Neural cell (in vitro differentiated cells): Measurements from ENCODE around the gene TMEM218. TPM values are rescaled to one million over a fixed set of nuclear protein-coding genes. Genes with fewer than 3 reads are reported as not detected.

ENCODE experiments used
- H2AFZ ChIP-seq: fragments of 200-600, 300-800 bp; sonication (generic), shearing (Covaris generic); 2 replicates; pipeline ENCODE4 v1.6.0; 2014; ENCODE audit warnings: low read depth, mild to moderate bottlenecking, antibody characterized with exemption, low read length, moderate library complexity
- H3F3A ChIP-seq: fragments of 200-600 bp; shearing (Covaris generic); 2 replicates; pipeline ENCODE4 v1.6.1; 2016; ENCODE audit warnings: mild to moderate bottlenecking, moderate library complexity, mixed read lengths, antibody characterized with exemption, low read length; ENCODE audit not compliant: insufficient read depth, poor library complexity, severe bottlenecking
- H3K27ac ChIP-seq: fragments of 200-600, 300-800 bp; sonication (generic), shearing (Covaris generic); 2 replicates; pipeline ENCODE4 v1.5.1; 2014; ENCODE audit warnings: mild to moderate bottlenecking, low read length, moderate library complexity
- H3K27me3 ChIP-seq: fragments of 300-800, 200-600 bp; sonication (generic), shearing (Covaris generic); 2 replicates; pipeline ENCODE4 v1.6.0; 2014; ENCODE audit warnings: mild to moderate bottlenecking, low read depth, low read length, moderate library complexity; ENCODE audit not compliant: insufficient read depth
- H3K36me3 ChIP-seq: fragments of 300-800, 200-600 bp; sonication (generic), shearing (Covaris generic); 2 replicates; pipeline ENCODE4 v1.5.1; 2014; ENCODE audit warnings: mild to moderate bottlenecking, antibody characterized with exemption, low read length, moderate library complexity; ENCODE audit not compliant: insufficient read depth
- H3K4me2 ChIP-seq: fragments of 300-800, 200-600 bp; sonication (generic), shearing (Covaris generic); 2 replicates; pipeline ENCODE4 v1.6.0; 2014; ENCODE audit warnings: mild to moderate bottlenecking, low read length
- H3K4me3 ChIP-seq: fragments of 300-800, 200-600 bp; sonication (generic), shearing (Covaris generic); 2 replicates; pipeline ENCODE4 v1.5.1; 2014; ENCODE audit warnings: mild to moderate bottlenecking, low read length, moderate library complexity
- H3K79me2 ChIP-seq: fragments of 200-600 bp; shearing (Covaris generic); replicated peaks from 2 replicates; pipeline ENCODE4 v1.6.0; 2014; ENCODE audit warnings: mild to moderate bottlenecking, low read length, moderate library complexity; ENCODE audit not compliant: insufficient read depth
- H3K9ac ChIP-seq: fragments of 300-800, 200-600 bp; sonication (generic), shearing (Covaris generic); 2 replicates; pipeline ENCODE4 v1.6.1; 2016; ENCODE audit warnings: mild to moderate bottlenecking, low read length, mixed read lengths
- H3K9me2 ChIP-seq: fragments of 200-600 bp; shearing (Covaris generic); 2 replicates; pipeline ENCODE4 v1.6.1; 2016; ENCODE audit warnings: mild to moderate bottlenecking, low read length, mixed read lengths; ENCODE audit not compliant: insufficient read depth
- H3K9me3 ChIP-seq: fragments of 200-600, 300-800 bp; sonication (generic), shearing (Covaris generic); 2 replicates; pipeline ENCODE4 v1.6.1; 2016; ENCODE audit warnings: mild to moderate bottlenecking, mixed run types, low read length, moderate library complexity, mixed read lengths
- H4K20me1 ChIP-seq: fragments of 200-600 bp; shearing (Covaris generic); 2 replicates; pipeline ENCODE4 v1.6.1; 2016; ENCODE audit warnings: mild to moderate bottlenecking, mixed run types; ENCODE audit not compliant: insufficient read depth
- EP300 ChIP-seq: fragments of 450-650 bp; conservative IDR thresholded peaks from 2 replicates; pipeline ENCODE4 v1.6.1; 2014; ENCODE audit warnings: antibody characterized with exemption, mild to moderate bottlenecking, moderate library complexity; ENCODE audit not compliant: poor library complexity, severe bottlenecking
- EZH2 ChIP-seq: fragments of 200-600, 300-800 bp; shearing (Covaris generic), sonication (generic); IDR thresholded peaks from 2 replicates; pipeline ENCODE4 v1.6.1; 2014; ENCODE audit warnings: antibody characterized with exemption, low read length, borderline replicate concordance, mild to moderate bottlenecking; ENCODE audit not compliant: insufficient read depth, poor library complexity, severe bottlenecking
- MXI1 ChIP-seq: fragments of 450-650 bp; conservative IDR thresholded peaks from 2 replicates; pipeline ENCODE4 v1.6.1; 2014; ENCODE audit warnings: antibody characterized with exemption, mild to moderate bottlenecking; ENCODE audit not compliant: poor library complexity, severe bottlenecking
- POLR2AphosphoS5 ChIP-seq: IDR thresholded peaks from 2 replicates; pipeline ENCODE4 v1.6.1; 2012
- RAD21 ChIP-seq: fragments of 450-650 bp; conservative IDR thresholded peaks from 2 replicates; pipeline ENCODE4 v1.6.1; 2014; ENCODE audit warnings: antibody characterized with exemption, mild to moderate bottlenecking, moderate library complexity
- SMC3 ChIP-seq: fragments of 450-650 bp; conservative IDR thresholded peaks from 2 replicates; pipeline ENCODE4 v1.6.1; 2014; ENCODE audit warnings: antibody characterized with exemption, mild to moderate bottlenecking, moderate library complexity; ENCODE audit not compliant: poor library complexity
- TAF1 ChIP-seq: IDR thresholded peaks from 2 replicates; pipeline ENCODE4 v1.6.1; 2012; ENCODE audit warnings: low read depth
- polyA plus RNA-seq: library from polyadenylated mRNA; depleted of rRNA; stranded (reverse); fragments of >200 nt; gene quantifications from 2 replicates; pipeline ENCODE4 v1.2.3, GENCODE V29; 2014
- TF ChIP-seq, protein P1 (sequence below): IDR thresholded peaks from 2 replicates; pipeline ENCODE4 v1.6.1; 2012; ENCODE audit warnings: borderline replicate concordance
- TF ChIP-seq, protein P2 (sequence below): fragments of 450-650 bp; IDR thresholded peaks from 2 replicates; pipeline ENCODE4 v1.5.1; 2014; ENCODE audit warnings: antibody characterized with exemption, mild to moderate bottlenecking, moderate library complexity; ENCODE audit not compliant: poor library complexity, severe bottlenecking

TMEM218 gene
- polyA plus RNA-seq, 1 donor from 2014 or later: 70.0 TPM

DNA sequence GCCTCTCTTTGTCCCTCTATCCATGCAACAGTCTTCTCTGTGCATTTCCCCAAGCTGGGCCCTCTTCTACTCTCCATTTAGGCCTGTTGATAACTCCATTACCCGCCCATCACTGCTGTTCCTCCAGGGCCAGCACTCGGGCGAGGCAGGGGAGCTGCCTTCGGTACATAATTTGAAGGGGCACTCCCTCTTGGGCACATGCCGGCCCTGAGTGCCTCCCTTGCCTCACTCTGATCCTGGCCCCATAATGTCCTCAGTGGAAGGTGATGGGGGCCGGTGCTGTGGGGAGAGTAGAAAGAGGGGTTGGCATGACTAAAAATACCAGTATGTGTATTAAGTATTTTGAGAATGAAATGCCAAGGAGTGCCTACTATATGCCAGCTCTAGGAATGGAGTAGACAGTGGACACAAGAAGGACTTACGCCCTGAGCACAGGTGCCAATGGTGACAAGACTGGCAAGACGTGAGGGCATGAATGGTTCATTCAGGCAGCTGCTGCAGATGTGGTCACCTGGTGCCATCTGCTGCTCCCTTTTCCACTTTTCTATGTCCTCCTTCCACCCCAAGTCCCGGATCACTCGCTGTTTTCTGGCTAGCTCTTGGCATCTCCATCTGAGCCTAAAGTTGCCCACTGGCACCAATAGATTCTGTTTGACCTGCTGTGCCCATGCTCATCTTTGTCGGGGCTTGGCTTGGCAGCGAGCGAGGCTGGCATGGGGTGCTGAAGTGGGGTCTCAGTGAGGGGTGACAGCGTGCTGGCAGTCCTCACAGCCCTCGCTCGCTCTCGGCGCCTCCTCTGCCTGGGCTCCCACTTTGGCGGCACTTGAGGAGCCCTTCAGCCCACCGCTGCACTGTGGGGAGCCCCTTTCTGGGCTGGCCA is 22.6 kb downstream of the TMEM218 start:
- Histone ChIP-seq H3K9ac (no peak overlapping the region), H3K36me3 (no peaks in the 10 kb centered on the region), H4K20me1 (no peaks in the 10 kb centered on the region), H3K9me2 (no peaks in the 10 kb centered on the region), H3K9me3 (no peaks in the 10 kb centered on the region), H3K4me2 (no peak overlapping the region), H3K4me3 (no peak overlapping the region), H3K79me2 (no peaks in the 10 kb centered on the region), H3K27me3 (no peaks in the 10 kb centered on the region), H3K27ac (no peak overlapping the region), H3F3A (no peaks in the 10 kb centered on the region), H2AFZ (no peak overlapping the region)
- TF ChIP-seq EP300 (no peak), MXI1 (no peak), TAF1 (no peak), SMC3 (no peak), EZH2 (no peak), RAD21 (no peak), POLR2AphosphoS5 (no peak)
- TF ChIP-seq, protein P1, sequence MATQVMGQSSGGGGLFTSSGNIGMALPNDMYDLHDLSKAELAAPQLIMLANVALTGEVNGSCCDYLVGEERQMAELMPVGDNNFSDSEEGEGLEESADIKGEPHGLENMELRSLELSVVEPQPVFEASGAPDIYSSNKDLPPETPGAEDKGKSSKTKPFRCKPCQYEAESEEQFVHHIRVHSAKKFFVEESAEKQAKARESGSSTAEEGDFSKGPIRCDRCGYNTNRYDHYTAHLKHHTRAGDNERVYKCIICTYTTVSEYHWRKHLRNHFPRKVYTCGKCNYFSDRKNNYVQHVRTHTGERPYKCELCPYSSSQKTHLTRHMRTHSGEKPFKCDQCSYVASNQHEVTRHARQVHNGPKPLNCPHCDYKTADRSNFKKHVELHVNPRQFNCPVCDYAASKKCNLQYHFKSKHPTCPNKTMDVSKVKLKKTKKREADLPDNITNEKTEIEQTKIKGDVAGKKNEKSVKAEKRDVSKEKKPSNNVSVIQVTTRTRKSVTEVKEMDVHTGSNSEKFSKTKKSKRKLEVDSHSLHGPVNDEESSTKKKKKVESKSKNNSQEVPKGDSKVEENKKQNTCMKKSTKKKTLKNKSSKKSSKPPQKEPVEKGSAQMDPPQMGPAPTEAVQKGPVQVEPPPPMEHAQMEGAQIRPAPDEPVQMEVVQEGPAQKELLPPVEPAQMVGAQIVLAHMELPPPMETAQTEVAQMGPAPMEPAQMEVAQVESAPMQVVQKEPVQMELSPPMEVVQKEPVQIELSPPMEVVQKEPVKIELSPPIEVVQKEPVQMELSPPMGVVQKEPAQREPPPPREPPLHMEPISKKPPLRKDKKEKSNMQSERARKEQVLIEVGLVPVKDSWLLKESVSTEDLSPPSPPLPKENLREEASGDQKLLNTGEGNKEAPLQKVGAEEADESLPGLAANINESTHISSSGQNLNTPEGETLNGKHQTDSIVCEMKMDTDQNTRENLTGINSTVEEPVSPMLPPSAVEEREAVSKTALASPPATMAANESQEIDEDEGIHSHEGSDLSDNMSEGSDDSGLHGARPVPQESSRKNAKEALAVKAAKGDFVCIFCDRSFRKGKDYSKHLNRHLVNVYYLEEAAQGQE: no peak
- TF ChIP-seq, protein P2, sequence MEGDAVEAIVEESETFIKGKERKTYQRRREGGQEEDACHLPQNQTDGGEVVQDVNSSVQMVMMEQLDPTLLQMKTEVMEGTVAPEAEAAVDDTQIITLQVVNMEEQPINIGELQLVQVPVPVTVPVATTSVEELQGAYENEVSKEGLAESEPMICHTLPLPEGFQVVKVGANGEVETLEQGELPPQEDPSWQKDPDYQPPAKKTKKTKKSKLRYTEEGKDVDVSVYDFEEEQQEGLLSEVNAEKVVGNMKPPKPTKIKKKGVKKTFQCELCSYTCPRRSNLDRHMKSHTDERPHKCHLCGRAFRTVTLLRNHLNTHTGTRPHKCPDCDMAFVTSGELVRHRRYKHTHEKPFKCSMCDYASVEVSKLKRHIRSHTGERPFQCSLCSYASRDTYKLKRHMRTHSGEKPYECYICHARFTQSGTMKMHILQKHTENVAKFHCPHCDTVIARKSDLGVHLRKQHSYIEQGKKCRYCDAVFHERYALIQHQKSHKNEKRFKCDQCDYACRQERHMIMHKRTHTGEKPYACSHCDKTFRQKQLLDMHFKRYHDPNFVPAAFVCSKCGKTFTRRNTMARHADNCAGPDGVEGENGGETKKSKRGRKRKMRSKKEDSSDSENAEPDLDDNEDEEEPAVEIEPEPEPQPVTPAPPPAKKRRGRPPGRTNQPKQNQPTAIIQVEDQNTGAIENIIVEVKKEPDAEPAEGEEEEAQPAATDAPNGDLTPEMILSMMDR: no peak

DNA sequence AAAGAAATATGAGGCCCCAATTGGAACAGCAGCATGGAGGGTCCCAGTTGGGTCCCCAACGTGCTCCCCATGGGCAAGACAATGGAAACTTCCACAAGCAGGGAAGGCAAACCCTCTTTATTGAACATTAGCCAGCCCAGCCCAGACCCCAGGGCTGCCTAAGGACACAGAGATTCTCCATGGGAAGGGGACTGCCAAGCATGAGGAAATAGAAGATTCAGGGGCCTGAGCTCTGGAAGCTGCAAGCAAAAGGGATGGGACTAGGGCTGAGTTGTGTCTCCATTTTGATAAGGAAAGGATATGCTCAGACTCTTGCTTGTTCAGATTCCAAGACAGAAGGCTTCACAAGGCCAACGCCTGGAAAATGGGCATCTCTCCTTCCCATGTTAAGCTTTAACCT is 23.3 kb downstream of the TMEM218 start:
- H2AFZ ChIP-seq: no peak overlapping the region
- no peaks in the 10 kb centered on the region for H3K79me2 ChIP-seq
- H3K9ac ChIP-seq: no peak overlapping the region
- no peaks in the 10 kb centered on the region for H3F3A ChIP-seq
- TF ChIP-seq EP300: no peak
- TF ChIP-seq, protein P2: no peak
- TF ChIP-seq TAF1: no peak
- no peak for TF ChIP-seq RAD21
- no peak for TF ChIP-seq SMC3
- TF ChIP-seq POLR2AphosphoS5: no peak
- no peak for TF ChIP-seq EZH2
- TF ChIP-seq MXI1: no peak
- TF ChIP-seq, protein P1: no peak
- H3K9me2 ChIP-seq: no peaks in the 10 kb centered on the region
- no peaks in the 10 kb centered on the region for H4K20me1 ChIP-seq
- H3K9me3 ChIP-seq: no peaks in the 10 kb centered on the region
- no peaks in the 10 kb centered on the region for H3K27me3 ChIP-seq
- H3K36me3 ChIP-seq: no peaks in the 10 kb centered on the region
- H3K4me2 ChIP-seq: no peak overlapping the region
- no peak overlapping the region for H3K4me3 ChIP-seq
- H3K27ac ChIP-seq: no peak overlapping the region
